Amniotic epithelial cell (primary cell): Measurements from ENCODE around the gene MAP2K1.

Experiments
- DNase-seq: peaks from one replicate; pipeline ENCODE4 v3.0.0-alpha.2; 2010; ENCODE audit warnings: low read depth

Gene MAP2K1

GRCh38 chr15:66393037-66393436, 6.3 kb downstream of the MAP2K1 start:
- DNase-seq: peak; percentile 32

- DNase-seq: no peak
Measured at GRCh38 chr15:66394472-66394871, 7.8 kb downstream of the MAP2K1 start.

GRCh38 chr15:66394915-66395314, 8.2 kb downstream of the MAP2K1 start:
- DNase-seq: no peak

- no peak for DNase-seq
Measured at GRCh38 chr15:66399276-66399675, 12.6 kb downstream of the MAP2K1 start.

GRCh38 chr15:66400351-66400774, 13.7 kb downstream of the MAP2K1 start:
- peak; percentile 52 for DNase-seq

- DNase-seq: no peak
Measured at GRCh38 chr15:66401130-66402021, 14.7 kb downstream of the MAP2K1 start.

DNA sequence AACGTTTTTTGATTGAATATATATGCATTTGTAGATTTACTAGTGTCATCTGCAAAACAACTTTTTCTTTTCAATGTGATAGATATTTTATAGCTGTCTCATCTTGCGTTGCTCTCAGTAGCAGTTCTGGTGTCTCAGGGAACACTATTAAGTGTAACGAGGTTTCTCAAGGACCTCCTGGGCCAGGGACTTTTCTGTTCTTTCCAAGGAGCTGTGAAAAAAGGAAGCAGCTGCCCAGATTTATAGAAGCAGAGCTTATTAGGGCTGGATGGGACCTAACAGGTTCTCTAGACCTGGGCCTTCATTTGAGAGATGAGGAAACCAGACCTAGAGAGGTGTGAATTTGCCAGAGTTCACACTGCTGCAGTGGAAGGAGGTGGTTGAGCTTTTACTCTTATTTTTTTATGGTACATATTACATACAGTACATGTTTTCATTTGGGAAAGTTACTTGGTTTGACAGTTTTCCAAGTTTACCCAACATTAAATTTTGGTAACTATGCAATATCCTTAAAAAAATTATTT, 16.1 kb downstream of the MAP2K1 start:
- DNase-seq: no peak

GRCh38 chr15:66403323-66403722, 16.6 kb downstream of the MAP2K1 start:
- DNase-seq: no peak

- no peak for DNase-seq
Measured at GRCh38 chr15:66404122-66404521, 17.4 kb downstream of the MAP2K1 start.

GRCh38 chr15:66404532-66404931, 17.8 kb downstream of the MAP2K1 start:
- DNase-seq: no peak

DNA sequence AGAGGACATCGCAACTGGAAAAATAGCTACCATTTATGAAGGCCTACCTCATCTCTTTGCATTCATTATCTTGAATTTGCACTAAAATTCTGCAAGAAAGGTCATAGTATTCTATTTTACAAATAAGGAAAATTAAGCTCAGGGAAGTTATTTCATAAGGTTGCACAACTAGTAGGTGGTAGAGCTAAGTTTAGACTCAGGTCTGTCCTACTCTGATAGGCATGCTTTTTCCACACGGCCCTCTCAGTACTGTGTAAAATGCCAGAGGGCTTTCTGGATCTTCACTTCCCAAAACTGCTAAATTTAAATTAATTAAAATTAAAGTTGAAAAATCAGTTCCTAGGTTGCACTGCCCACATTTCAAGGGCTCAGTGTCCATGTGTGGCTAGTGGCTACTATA, 18.3 kb downstream of the MAP2K1 start:
- DNase-seq: peak; percentile 21

DNA sequence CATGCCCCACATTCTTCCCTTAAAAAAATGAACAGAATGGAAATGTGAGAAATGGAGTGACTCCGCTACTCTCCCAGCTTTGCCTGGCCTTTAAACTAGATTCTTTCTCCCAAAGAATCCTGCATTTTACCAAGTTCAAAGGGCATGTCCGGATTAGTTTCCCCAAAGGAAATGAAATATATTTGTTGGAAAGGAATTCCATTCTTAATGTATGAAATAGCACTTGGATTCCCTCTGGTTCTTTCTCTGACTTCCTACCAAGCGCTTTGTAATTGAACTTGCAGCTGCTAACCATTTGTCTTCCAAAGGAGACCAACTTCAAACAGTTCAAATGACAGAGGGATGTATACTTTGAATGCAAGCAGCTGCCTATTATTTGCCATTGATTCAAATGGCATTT, 18.9 kb downstream of the MAP2K1 start:
- no peak for DNase-seq

DNA sequence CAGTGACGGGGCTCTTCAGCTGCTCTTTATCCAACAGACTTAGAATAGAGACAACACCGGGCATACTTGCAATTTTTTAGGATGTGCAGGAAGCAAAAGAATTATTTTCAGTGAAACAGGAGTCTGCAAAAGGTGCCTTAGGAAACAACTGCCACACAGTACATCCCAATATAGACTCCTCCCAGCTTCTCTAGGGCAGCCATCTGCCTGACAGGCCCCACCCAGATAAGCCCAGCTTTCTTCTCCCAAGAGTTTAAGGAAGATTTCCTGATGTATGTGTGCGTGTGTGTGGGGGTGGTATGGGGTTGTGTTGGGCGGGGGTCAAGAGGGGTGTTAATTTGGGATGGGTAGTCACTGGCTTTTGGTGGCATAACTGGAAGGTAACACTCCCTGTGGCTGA, 21.5 kb downstream of the MAP2K1 start:
- no peak for DNase-seq

- no peak for DNase-seq
Measured at GRCh38 chr15:66408675-66409282, 22.1 kb downstream of the MAP2K1 start.

DNA sequence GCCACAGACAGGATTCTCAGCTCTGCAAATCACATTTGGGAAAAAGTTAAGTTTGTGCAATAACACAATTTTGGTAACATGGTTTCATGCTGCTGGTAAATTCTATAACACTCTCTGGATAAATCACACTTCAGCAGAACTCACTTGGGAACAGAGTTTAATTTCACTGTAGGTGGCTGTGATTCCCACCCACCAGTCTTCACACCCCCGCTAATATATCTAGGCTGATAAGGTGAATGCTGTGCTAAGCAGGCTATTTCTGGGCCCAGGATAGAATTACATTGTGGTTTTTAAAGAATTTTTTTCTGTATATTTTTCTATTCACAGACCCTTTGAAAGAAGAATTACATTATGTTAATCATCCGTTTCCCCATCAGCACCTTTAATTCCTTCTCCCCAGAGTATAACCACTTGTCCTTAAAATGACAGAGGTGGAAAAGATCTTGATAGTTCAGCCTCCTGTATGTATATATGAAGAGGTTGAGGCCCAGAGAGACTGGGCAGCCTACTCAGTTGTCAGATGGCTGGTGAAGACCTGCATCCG, 22.9 kb downstream of the MAP2K1 start:
- DNase-seq: no peak

- DNase-seq: no peak
Measured at GRCh38 chr15:66411190-66411589, 24.5 kb downstream of the MAP2K1 start.

DNA sequence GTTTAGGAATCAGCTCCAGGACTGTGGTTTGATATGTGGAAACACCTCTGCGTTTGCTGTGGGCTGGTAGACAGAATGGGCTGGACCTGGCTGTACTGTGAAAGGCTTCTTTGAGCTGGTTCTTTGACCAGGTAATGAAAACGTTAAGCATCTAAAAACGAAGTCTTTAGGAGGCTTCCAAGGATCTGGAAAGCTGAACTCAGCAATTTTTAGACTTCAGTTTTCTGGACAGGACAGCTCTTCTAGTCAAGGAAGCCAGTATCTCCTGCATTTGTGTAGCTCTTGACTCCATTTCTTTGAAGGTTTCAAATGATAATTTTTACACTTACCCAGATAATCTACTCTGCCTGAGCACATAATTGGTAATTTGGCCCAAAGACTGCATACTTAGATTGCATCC, 25.5 kb downstream of the MAP2K1 start:
- no peak for DNase-seq

DNA sequence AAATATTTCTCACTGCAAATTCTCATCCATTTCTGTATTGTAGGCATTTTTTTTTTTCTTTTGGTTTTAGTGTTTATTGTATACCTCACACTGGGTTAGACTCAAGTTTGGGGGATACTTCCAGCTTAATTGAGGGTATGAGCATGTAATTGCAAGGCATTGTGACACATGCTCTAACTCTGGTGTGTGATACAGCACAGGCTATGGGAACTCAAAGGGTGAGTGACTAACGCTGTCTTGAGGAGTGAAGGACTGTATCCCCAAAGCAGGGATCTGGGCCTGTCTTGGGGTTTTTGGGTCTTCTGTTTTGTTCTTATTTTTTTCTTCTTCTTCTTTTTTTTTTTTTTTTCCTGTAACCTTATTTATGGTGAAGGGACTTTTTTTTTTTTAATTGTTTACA, 26.9 kb downstream of the MAP2K1 start:
- no peak for DNase-seq

GRCh38 chr15:66415360-66415759, 28.6 kb downstream of the MAP2K1 start:
- no peak for DNase-seq

DNA sequence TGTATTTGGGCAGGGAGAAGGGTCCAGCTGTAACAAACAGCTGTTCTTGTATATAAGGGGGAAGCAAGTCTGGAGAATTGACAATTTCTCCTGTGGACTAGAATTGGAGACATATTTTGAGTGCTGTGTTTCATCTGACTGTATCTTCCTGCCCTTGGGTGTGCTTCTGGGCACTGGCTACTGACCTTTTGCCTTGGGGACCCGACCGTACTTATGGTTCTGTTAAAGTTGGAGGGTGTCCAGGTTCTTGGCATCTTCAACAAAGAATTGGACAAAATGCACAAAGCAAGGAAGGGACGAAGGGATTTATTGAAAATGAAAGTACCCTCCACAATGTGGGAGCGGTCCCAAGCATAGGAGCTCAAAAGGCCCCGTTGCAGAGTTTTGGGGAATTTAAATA, 31.0 kb downstream of the MAP2K1 start:
- no peak for DNase-seq

DNA sequence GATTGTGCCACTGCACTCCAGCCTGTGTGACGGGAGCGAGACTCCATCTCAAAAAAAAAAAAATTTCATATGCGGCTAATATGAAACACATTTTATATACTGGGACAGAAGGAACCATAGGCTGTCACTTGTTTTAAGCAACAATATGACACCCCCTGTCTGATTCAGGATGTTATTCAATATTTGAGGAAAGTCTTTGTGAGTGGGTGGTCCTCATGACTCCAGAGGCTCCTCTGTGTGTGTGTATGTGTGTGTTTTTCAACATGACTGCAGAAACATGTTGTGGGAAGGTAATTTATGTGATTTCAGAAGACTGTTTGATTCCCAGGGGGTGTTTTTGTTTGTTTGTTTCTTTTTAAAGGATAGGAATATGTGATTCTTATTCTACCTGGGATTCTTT, 32.8 kb downstream of the MAP2K1 start:
- no peak for DNase-seq

DNA sequence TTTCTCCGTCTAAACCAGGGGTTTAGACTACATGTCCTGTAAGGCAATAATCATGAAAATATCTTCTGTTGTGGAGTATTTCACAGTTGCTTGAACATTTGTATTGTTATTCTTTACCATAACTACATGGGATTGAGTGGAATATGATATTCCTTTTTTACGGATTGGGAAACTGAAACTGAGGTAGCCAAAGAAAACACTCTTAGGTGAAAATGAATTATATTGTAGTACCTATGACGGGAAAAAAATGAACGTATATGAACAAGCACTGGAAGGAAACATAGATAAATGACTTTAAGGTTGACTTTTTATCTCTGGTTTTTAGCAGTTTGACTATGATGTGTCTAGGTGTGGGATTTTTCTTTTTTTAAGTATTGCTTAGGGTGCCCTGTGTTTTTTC, 35.6 kb downstream of the MAP2K1 start:
- no peak for DNase-seq

- peak; percentile 22 for DNase-seq
Measured at GRCh38 chr15:66423149-66423548, 36.4 kb downstream of the MAP2K1 start.
